Measurements from ENCODE around the gene HIBADH. TPM values are rescaled to one million over a fixed set of nuclear protein-coding genes. Genes with fewer than 3 reads are reported as not detected.

The HIBADH gene
- total and polyA plus RNA-seq, 2 of the 4 experiments (the other 2 are of a cell fraction) = 36.6 to 52.5 TPM

DNA sequence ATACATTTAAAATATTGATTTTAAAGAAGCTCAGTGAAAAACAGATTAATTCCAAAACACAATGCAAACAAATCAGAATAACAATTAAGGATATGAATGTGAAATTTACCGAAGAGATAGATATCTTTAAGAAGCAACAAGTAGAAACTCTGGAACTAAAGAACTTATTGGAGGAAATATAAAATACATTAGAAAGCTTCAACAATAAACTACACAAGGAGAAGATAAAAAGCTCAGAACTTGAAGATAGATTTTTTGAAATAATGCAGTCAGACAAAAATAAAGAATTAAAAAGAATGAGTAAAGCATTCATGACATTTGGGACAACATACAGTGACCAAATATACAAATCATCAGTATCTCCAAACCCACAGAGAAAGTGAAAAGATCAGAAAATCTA is 43.2 kb downstream of the HIBADH start:
- Histone ChIP-seq H4K8ac (ENCODE audit: low read depth in 2 of 2, low read length in 2 of 2) (no peak overlapping the region), H3K9me3 (ENCODE audit: control insufficient read depth, insufficient read depth, low read length) (peaks cover 25% of the 10 kb centered on the region), H3K4me2 (ENCODE audit: low read depth, low read length) (no peak overlapping the region), H3K9ac (ENCODE audit: low read depth, low read length) (no peak overlapping the region), H3K4ac (ENCODE audit: low read depth, low read length) (no peak overlapping the region), H2BK15ac (ENCODE audit: low read depth, low read length) (no peak overlapping the region), H4K91ac (ENCODE audit: insufficient read depth, low read depth, low read length) (no peak overlapping the region), H4K5ac (ENCODE audit: low read depth, low read length) (no peak overlapping the region), H2BK5ac (ENCODE audit: low read depth, low read length, poor library complexity, severe bottlenecking) (no peak overlapping the region), H3K23ac (ENCODE audit: low read depth, low read length) (no peak overlapping the region), H2AK9ac (replicated peaks; ENCODE audit: low read depth, low read length, poor library complexity) (no peak overlapping the region), H3K14ac (replicated peaks; ENCODE audit: low read depth, low read length) (no peak overlapping the region), H3K27me3 (ENCODE audit: control insufficient read depth, insufficient read depth, low read length) (no peaks in the 10 kb centered on the region), H2BK20ac (ENCODE audit: low read depth, low read length) (no peak overlapping the region), H2AFZ (replicated peaks; ENCODE audit: low read length, poor library complexity) (no peak overlapping the region), H2BK120ac (ENCODE audit: low read depth, low read length) (no peak overlapping the region), H4K20me1 (ENCODE audit: insufficient read depth, low read length) (no peaks in the 10 kb centered on the region), H3K27ac (ENCODE audit: insufficient read depth, low read length) (no peak overlapping the region), H2AK5ac (ENCODE audit: low read depth, low read length) (no peak overlapping the region), H3K56ac (ENCODE audit: extremely low read depth, insufficient read depth, low read length) (no peak overlapping the region), H3K18ac (ENCODE audit: low read depth, low read length) (no peak overlapping the region), H3K4me1 (ENCODE audit: control insufficient read depth, insufficient read depth, low read length) (no peaks in the 10 kb centered on the region), H3K9me1 (ENCODE audit: insufficient read depth, low read length) (no peaks in the 10 kb centered on the region), H3K36me3 (ENCODE audit: control insufficient read depth, insufficient read depth, low read length) (peaks cover 8% of the 10 kb centered on the region; the same call in 1 of the 2 replicates), H3K4me3 (ENCODE audit: insufficient read depth, low read depth, low read length) (no peak overlapping the region), H3K79me1 (ENCODE audit: low read depth in 1 of 2, low read length in 2 of 2) (peaks cover 3 to 5% of the 10 kb centered on the region in 2 experiments; a peak in 3 of 4 replicates)
- TF ChIP-seq, protein P1, sequence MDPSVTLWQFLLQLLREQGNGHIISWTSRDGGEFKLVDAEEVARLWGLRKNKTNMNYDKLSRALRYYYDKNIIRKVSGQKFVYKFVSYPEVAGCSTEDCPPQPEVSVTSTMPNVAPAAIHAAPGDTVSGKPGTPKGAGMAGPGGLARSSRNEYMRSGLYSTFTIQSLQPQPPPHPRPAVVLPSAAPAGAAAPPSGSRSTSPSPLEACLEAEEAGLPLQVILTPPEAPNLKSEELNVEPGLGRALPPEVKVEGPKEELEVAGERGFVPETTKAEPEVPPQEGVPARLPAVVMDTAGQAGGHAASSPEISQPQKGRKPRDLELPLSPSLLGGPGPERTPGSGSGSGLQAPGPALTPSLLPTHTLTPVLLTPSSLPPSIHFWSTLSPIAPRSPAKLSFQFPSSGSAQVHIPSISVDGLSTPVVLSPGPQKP (IDR thresholded peaks at IDR 0.05; ENCODE audit: borderline replicate concordance, low read depth, low read length) = no peak
- TF ChIP-seq RAD21 (IDR thresholded peaks at IDR 0.05; ENCODE audit: low read length) (no peak), CHD1 (IDR thresholded peaks at IDR 0.05; ENCODE audit: low read depth, low read length) (no peak)
- TF ChIP-seq, protein P2, sequence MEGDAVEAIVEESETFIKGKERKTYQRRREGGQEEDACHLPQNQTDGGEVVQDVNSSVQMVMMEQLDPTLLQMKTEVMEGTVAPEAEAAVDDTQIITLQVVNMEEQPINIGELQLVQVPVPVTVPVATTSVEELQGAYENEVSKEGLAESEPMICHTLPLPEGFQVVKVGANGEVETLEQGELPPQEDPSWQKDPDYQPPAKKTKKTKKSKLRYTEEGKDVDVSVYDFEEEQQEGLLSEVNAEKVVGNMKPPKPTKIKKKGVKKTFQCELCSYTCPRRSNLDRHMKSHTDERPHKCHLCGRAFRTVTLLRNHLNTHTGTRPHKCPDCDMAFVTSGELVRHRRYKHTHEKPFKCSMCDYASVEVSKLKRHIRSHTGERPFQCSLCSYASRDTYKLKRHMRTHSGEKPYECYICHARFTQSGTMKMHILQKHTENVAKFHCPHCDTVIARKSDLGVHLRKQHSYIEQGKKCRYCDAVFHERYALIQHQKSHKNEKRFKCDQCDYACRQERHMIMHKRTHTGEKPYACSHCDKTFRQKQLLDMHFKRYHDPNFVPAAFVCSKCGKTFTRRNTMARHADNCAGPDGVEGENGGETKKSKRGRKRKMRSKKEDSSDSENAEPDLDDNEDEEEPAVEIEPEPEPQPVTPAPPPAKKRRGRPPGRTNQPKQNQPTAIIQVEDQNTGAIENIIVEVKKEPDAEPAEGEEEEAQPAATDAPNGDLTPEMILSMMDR (conservative IDR thresholded peaks at IDR 0.05; ENCODE audit: low read depth, low read length) = no peak
- BruUV-seq (replicated peaks) = no TSS peak
- intact Hi-C loops (cut with micrococcal nuclease) (no loop called here), dilution Hi-C loops (cut with HindIII; ENCODE audit: low sequenced_read_pairs, unreplicated experiment) (no loop called here), in situ Hi-C loops (cut with MboI; ENCODE audit: low sequenced_read_pairs) (no loop called here)
- ATAC-seq (ENCODE audit: low read depth) (no peak), DNase-seq (no peak)
- ChIA-PET POLR2A (ENCODE audit: unreplicated experiment) (no interaction called here), CTCF (interaction anchor here (1.4 kb wide), 1 partner anchor 13 kb away, joined by 5 read pairs; no protein-coding TSS in a partner anchor)
- no CpG with 5 or more reads among the region's 1 CpG for WGBS, 2 experiments (ENCODE audit: extremely low coverage in 2 of 2, insufficient read length in 1 of 2)

Measured in IMR-90 (cell line).